IMR-90 (cell line): ENCODE data around the gene IL4R. TPM values are rescaled to one million over a fixed set of nuclear protein-coding genes. Genes with fewer than 3 reads are reported as not detected.

Source experiments
- ATAC-seq: fragments of 200-7000 bp; cut with Tn5 transposase; 2 replicates; pipeline ENCODE4 v1.9.1; 2020; ENCODE audit warnings: low read depth, mild to moderate bottlenecking, moderate library complexity
- BruUV-seq: library from RNA; stranded (reverse); fragments of 400-500 nt; replicated peaks from 2 replicates; lab custom pipeline; 2021; lab: Mats Ljungman, UMichigan
- CTCF ChIA-PET: fragments of 300-600 bp; formaldehyde crosslinking; extraction: SDS; loops from one replicate; lab custom pipeline; 2021; ENCODE audit warnings: antibody characterized with exemption; lab: Yijun Ruan, JAX
- POLR2A ChIA-PET: fragments of 300-600 bp; sonication (Branson Sonifier 250); formaldehyde crosslinking; loops from one replicate; lab custom pipeline; 2022; ENCODE audit warnings: antibody characterized with exemption; ENCODE audit not compliant: unreplicated experiment; lab: Charles Lee
- DNase-seq: peaks from one replicate; pipeline ENCODE4 v3.0.0; 2013
- H2AFZ ChIP-seq: replicated peaks from 2 replicates; pipeline ENCODE3; 2013; ENCODE audit warnings: low read length, mild to moderate bottlenecking; ENCODE audit not compliant: poor library complexity
- H2AK5ac ChIP-seq: 2 replicates; pipeline ENCODE4 v1.6.1; 2013; ENCODE audit warnings: low read depth, low read length, inconsistent platforms
- H2AK9ac ChIP-seq: replicated peaks from 2 replicates; pipeline ENCODE3; 2013; ENCODE audit warnings: mild to moderate bottlenecking, low read depth, low read length, moderate library complexity; ENCODE audit not compliant: poor library complexity
- H2BK120ac ChIP-seq: 2 replicates; pipeline ENCODE4 v1.6.1; 2013; ENCODE audit warnings: low read depth, low read length, inconsistent platforms
- H2BK15ac ChIP-seq: 3 replicates; pipeline ENCODE4 v1.6.1; 2013; ENCODE audit warnings: low read depth, low read length, inconsistent platforms
- H2BK20ac ChIP-seq: 2 replicates; pipeline ENCODE4 v1.6.1; 2013; ENCODE audit warnings: low read depth, mild to moderate bottlenecking, inconsistent platforms, low read length, moderate library complexity
- H2BK5ac ChIP-seq: 2 replicates; pipeline ENCODE4 v1.6.1; 2013; ENCODE audit warnings: mild to moderate bottlenecking, low read depth, low read length, inconsistent platforms; ENCODE audit not compliant: poor library complexity, severe bottlenecking
- H3K14ac ChIP-seq: replicated peaks from 2 replicates; pipeline ENCODE4 v1.6.1; 2013; ENCODE audit warnings: low read depth, low read length, inconsistent platforms
- H3K18ac ChIP-seq: 2 replicates; pipeline ENCODE4 v1.6.1; 2013; ENCODE audit warnings: low read depth, low read length, control low read depth
- H3K23ac ChIP-seq: 2 replicates; pipeline ENCODE4 v1.6.1; 2013; ENCODE audit warnings: low read depth, low read length, inconsistent platforms
- H3K27ac ChIP-seq: 2 replicates; pipeline ENCODE4 v1.5.1; 2013; ENCODE audit warnings: mild to moderate bottlenecking, control low read depth, low read length; ENCODE audit not compliant: insufficient read depth
- H3K27me3 ChIP-seq: 2 replicates; pipeline ENCODE4 v1.6.1; 2013; ENCODE audit warnings: low read length; ENCODE audit not compliant: control insufficient read depth, insufficient read depth
- H3K36me3 ChIP-seq: 2 replicates; pipeline ENCODE4 v1.6.1; 2013; ENCODE audit warnings: low read length, mixed read lengths; ENCODE audit not compliant: control insufficient read depth, insufficient read depth
- H3K4ac ChIP-seq: 2 replicates; pipeline ENCODE4 v1.6.1; 2013; ENCODE audit warnings: low read depth, low read length, inconsistent platforms
- H3K4me1 ChIP-seq: 2 replicates; pipeline ENCODE4 v1.6.1; 2013; ENCODE audit warnings: low read length, mixed read lengths; ENCODE audit not compliant: control insufficient read depth, insufficient read depth
- H3K4me2 ChIP-seq: 2 replicates; pipeline ENCODE4 v1.6.1; 2013; ENCODE audit warnings: low read depth, mild to moderate bottlenecking, control low read depth, low read length, moderate library complexity
- H3K4me3 ChIP-seq: 2 replicates; pipeline ENCODE4 v1.5.1; 2013; ENCODE audit warnings: low read depth, mild to moderate bottlenecking, control low read depth, low read length, moderate library complexity; ENCODE audit not compliant: insufficient read depth
- H3K56ac ChIP-seq: 2 replicates; pipeline ENCODE4 v1.6.1; 2013; ENCODE audit warnings: low read length, inconsistent platforms; ENCODE audit not compliant: insufficient read depth; ENCODE audit errors: extremely low read depth
- H3K79me1 ChIP-seq, 2 experiments: 2 replicates each; pipeline ENCODE4 v1.6.1; 2013; ENCODE audit warnings: low read length in 2 of 2, inconsistent platforms in 1 of 2, low read depth in 1 of 2
- H3K9ac ChIP-seq: 2 replicates; pipeline ENCODE4 v1.6.1; 2013; ENCODE audit warnings: low read depth, low read length, control low read depth
- H3K9me1 ChIP-seq: 2 replicates; pipeline ENCODE4 v1.6.1; 2013; ENCODE audit warnings: low read length, inconsistent platforms; ENCODE audit not compliant: insufficient read depth
- H3K9me3 ChIP-seq: 2 replicates; pipeline ENCODE4 v1.6.1; 2013; ENCODE audit warnings: low read length; ENCODE audit not compliant: control insufficient read depth, insufficient read depth
- H4K20me1 ChIP-seq: 2 replicates; pipeline ENCODE4 v1.6.1; 2013; ENCODE audit warnings: low read length, inconsistent platforms; ENCODE audit not compliant: insufficient read depth
- H4K5ac ChIP-seq: 2 replicates; pipeline ENCODE4 v1.6.1; 2013; ENCODE audit warnings: mild to moderate bottlenecking, low read depth, low read length, control low read depth
- H4K8ac ChIP-seq, 2 experiments: 2 replicates each; pipeline ENCODE4 v1.6.1; 2013; ENCODE audit warnings: low read depth in 2 of 2, low read length in 2 of 2, control low read depth in 1 of 2, inconsistent platforms in 1 of 2
- H4K91ac ChIP-seq: 2 replicates; pipeline ENCODE4 v1.6.1; 2013; ENCODE audit warnings: low read depth, low read length, inconsistent platforms; ENCODE audit not compliant: insufficient read depth
- CHD1 ChIP-seq: IDR thresholded peaks from 2 replicates; pipeline ENCODE4 v1.6.1; 2012; ENCODE audit warnings: low read depth, low read length, improper control_type of control experiment
- USF2 ChIP-seq: fragments of 150-350 bp; IDR thresholded peaks from 2 replicates; pipeline ENCODE4 v1.6.1; 2017; ENCODE audit warnings: mild to moderate bottlenecking, antibody characterized with exemption, low read length, low read depth
- WGBS, 2 experiments: methylation state at CpG; one replicate each; pipeline versions ENCODE4 v1.1.5 to v1.1.7; 2013; ENCODE audit warnings: missing lambda C conversion rate in 2 of 2; ENCODE audit not compliant: insufficient read length in 1 of 2; ENCODE audit errors: extremely low coverage in 2 of 2; 5-methylcytosine and 5-hydroxymethylcytosine counted together
- dilution Hi-C: fragments of 300-500 bp; cut with HindIII; formaldehyde crosslinking; loops from one replicate; pipeline ENCODE4 v1.14.3; 2018; ENCODE audit warnings: low sequenced_read_pairs; ENCODE audit not compliant: unreplicated experiment
- in situ Hi-C: fragments of 300-500 bp; cut with MboI; formaldehyde crosslinking; loops from 3 replicates; pipeline ENCODE4 v1.14.3; 2019; ENCODE audit warnings: low sequenced_read_pairs, inconsistent platforms, mixed read lengths
- intact Hi-C: fragments of 100-400 bp; cut with micrococcal nuclease; formaldehyde crosslinking; loops from 2 replicates; pipeline ENCODE4 v1.10.0; 2022
- polyA plus RNA-seq, 3 experiments: library from polyadenylated mRNA; depleted of rRNA; stranded (reverse); fragments of >200 nt; gene quantifications; 2 replicates each; pipeline ENCODE4 v1.2.3, GENCODE V29; 2012; ENCODE audit warnings: low replicate concordance in 1 of 3
- total RNA-seq: library from RNA; depleted of rRNA; stranded (reverse); fragments of >200 nt; gene quantifications from 2 replicates; pipeline ENCODE4 v1.2.3, GENCODE V29; 2012

The IL4R gene
- total and polyA plus RNA-seq, 2 of the 4 experiments (the other 2 are of a cell fraction) = 6.3 to 18.7 TPM

- Histone ChIP-seq H3K14ac (0 out of 2 replicates have a peak overlapping the region, but pooled peaks have one; percentile 3), H4K20me1 (no peaks in the 10 kb centered on the region), H2BK20ac (peak overlapping the region; percentile 2; the same call in 1 of the 2 replicates), H4K5ac (no peak overlapping the region), H3K79me1 (peaks cover 0 to 12% of the 10 kb centered on the region in 2 experiments; a peak in 1 of 4 replicates), H3K27ac (no peak overlapping the region), H3K27me3 (no peaks in the 10 kb centered on the region), H3K9me1 (peaks cover 28% of the 10 kb centered on the region), H3K4me1 (peaks cover 13% of the 10 kb centered on the region), H2AK9ac (no peak overlapping the region), H3K4ac (peak overlapping the region; percentile 2; the same call in 1 of the 2 replicates), H3K56ac (no peak overlapping the region), H2BK15ac (no peak overlapping the region), H2BK5ac (no peak overlapping the region), H4K91ac (no peak overlapping the region), H3K23ac (no peak overlapping the region), H2AFZ (no peak overlapping the region), H3K4me3 (no peak overlapping the region), H3K36me3 (no peaks in the 10 kb centered on the region), H3K9me3 (no peaks in the 10 kb centered on the region), H3K18ac (no peak overlapping the region), H2BK120ac (peak overlapping the region; percentile 1; the same call in 1 of the 2 replicates), H4K8ac (0 out of 4 replicates have a peak overlapping the region, but pooled peaks of 1 of the 2 experiments have one; percentile 2), H3K4me2 (no peak overlapping the region), H3K9ac (no peak overlapping the region), H2AK5ac (peak overlapping the region; percentile 69; the same call in 1 of the 2 replicates)
- DNase-seq (no peak), ATAC-seq (no peak)
- ChIA-PET POLR2A (no interaction called here), CTCF (no interaction called here)
- dilution Hi-C loops = no loop called here
- no CpG with 5 or more reads among the region's 6 CpGs for WGBS, 2 experiments
- intact Hi-C loops = no loop called here
- no TSS peak for BruUV-seq
- TF ChIP-seq CHD1 (no peak), USF2 (no peak)
- in situ Hi-C loops = no loop called here
Measured at GRCh38 chr16:27289669-27290068, 24.1 kb upstream of the IL4R start.
